Right kidney (tissue), 1 donor: ENCODE results near the gene NDUFA13.

Source experiments
- DNase-seq: peaks from one replicate; pipeline ENCODE4 v3.0.0-alpha.2; 2016

The NDUFA13 gene

GRCh38 chr19:19545707-19546106 lies 29.7 kb downstream of the NDUFA13 start:
- DNase-seq, result no peak

GRCh38 chr19:19546751-19547162 lies 30.7 kb downstream of the NDUFA13 start:
- DNase-seq, result no peak

- no peak for DNase-seq
Measured at GRCh38 chr19:19547674-19548336, 31.8 kb downstream of the NDUFA13 start.

- DNase-seq, result no peak
Measured at GRCh38 chr19:19548915-19549759, 33.1 kb downstream of the NDUFA13 start.

- DNase-seq, result no peak
Measured at GRCh38 chr19:19549804-19550464, 33.9 kb downstream of the NDUFA13 start.

GRCh38 chr19:19550485-19550929 lies 34.5 kb downstream of the NDUFA13 start:
- DNase-seq, result no peak

- DNase-seq, result no peak
Measured at GRCh38 chr19:19550972-19551852, 35.2 kb downstream of the NDUFA13 start.

GRCh38 chr19:19551853-19552192 lies 35.8 kb downstream of the NDUFA13 start:
- DNase-seq, result no peak

GRCh38 chr19:19552798-19553197 lies 36.8 kb downstream of the NDUFA13 start:
- no peak for DNase-seq

- no peak for DNase-seq
Measured at GRCh38 chr19:19553670-19554069, 37.6 kb downstream of the NDUFA13 start.

- no peak for DNase-seq
Measured at GRCh38 chr19:19554074-19555023, 38.3 kb downstream of the NDUFA13 start.

- DNase-seq, result no peak
Measured at GRCh38 chr19:19558055-19558454, 42.0 kb downstream of the NDUFA13 start.

- no peak for DNase-seq
Measured at GRCh38 chr19:19558636-19559035, 42.6 kb downstream of the NDUFA13 start.

GRCh38 chr19:19559931-19560330 lies 43.9 kb downstream of the NDUFA13 start:
- no peak for DNase-seq

GRCh38 chr19:19561946-19562664 lies 46.1 kb downstream of the NDUFA13 start:
- DNase-seq, result no peak

- DNase-seq, result no peak
Measured at GRCh38 chr19:19562665-19563347, 46.8 kb downstream of the NDUFA13 start.

- no peak for DNase-seq
Measured at GRCh38 chr19:19563348-19563848, 47.4 kb downstream of the NDUFA13 start.

GRCh38 chr19:19566306-19566705 lies 50.3 kb downstream of the NDUFA13 start:
- DNase-seq, result no peak

GRCh38 chr19:19567391-19567790 lies 51.4 kb downstream of the NDUFA13 start:
- DNase-seq, result no peak
